Ascending aorta (tissue), 2 donors: ENCODE measurements around the gene NINL. TPM values are rescaled to one million over a fixed set of nuclear protein-coding genes. Genes with fewer than 3 reads are reported as not detected.
"Not testable (repeated sequence)": the region's sequence is repeated elsewhere in the genome, so short reads cannot be mapped to it uniquely, and the experiment has no call there.

Experiments
- DNase-seq, 2 donors: peaks; one replicate each; pipeline ENCODE4 v3.0.0-alpha.2; 2019; ENCODE audit warnings: low spot score in 2 of 2
- H3K27ac ChIP-seq, 2 donors: fragments of 200-600 bp; sonication (generic); one replicate each; pipeline ENCODE4 v1.5.1; 2016 to 2017; ENCODE audit warnings: mild to moderate bottlenecking in 1 of 2
- H3K27me3 ChIP-seq: fragments of 200-600 bp; sonication (generic); one replicate; pipeline ENCODE4 v1.5.1; 2017
- H3K36me3 ChIP-seq, 2 donors: fragments of 200-600 bp; sonication (generic); one replicate each; pipeline ENCODE4 v1.5.1; 2016
- H3K4me1 ChIP-seq, 2 donors: fragments of 200-600 bp; sonication (generic); one replicate each; pipeline ENCODE4 v1.5.1; 2016 to 2017; ENCODE audit warnings: mild to moderate bottlenecking in 1 of 2
- H3K4me3 ChIP-seq, 2 donors: fragments of 200-600 bp; sonication (generic); one replicate each; pipeline ENCODE4 v1.5.1; 2016 to 2017; ENCODE audit warnings: mild to moderate bottlenecking in 1 of 2
- H3K9me3 ChIP-seq, 2 donors: fragments of 200-600 bp; sonication (generic); one replicate each; pipeline ENCODE4 v1.5.1; 2016
- CTCF ChIP-seq, 3 experiments: fragments of 200-600 bp in 2 of 3; fragments of 450-650 bp in 1 of 3; sonication (generic) in 2 of 3; IDR thresholded peaks; one replicate each; pipeline ENCODE4 v1.5.1; 2016 to 2019; ENCODE audit warnings: antibody characterized with exemption in 3 of 3, mild to moderate bottlenecking in 1 of 3, moderate library complexity in 1 of 3
- intact Hi-C: fragments of 100-400 bp; cut with DNase I; formaldehyde crosslinking; loops from one replicate; pipeline ENCODE4 v1.15.1; 2023
- total RNA-seq: library from RNA; depleted of rRNA; stranded (reverse); fragments of >200 nt; gene quantifications from one replicate; pipeline ENCODE4 v1.1.0, GENCODE V29; 2016

Gene NINL
- total RNA-seq, 1 donor from 2014 or later: 18.0 TPM

- Histone ChIP-seq H3K4me1 (peaks cover 4 to 10% of the 10 kb centered on the region in 2 donors), H3K4me3 (no peak overlapping the region), H3K36me3 (peaks cover 51 to 70% of the 10 kb centered on the region in 2 donors), H3K9me3 (no peaks in the 10 kb centered on the region), H3K27ac (peak overlapping the region; percentile 63 to 70), H3K27me3 (no peaks in the 10 kb centered on the region)
- intact Hi-C loops: loop anchor here (1.0 to 2.0 kb wide), 3 partner anchors 17 to 115 kb away; no protein-coding TSS in a partner anchor
- no peak for TF ChIP-seq CTCF (IDR thresholded peaks at IDR 0.05)
- DNase-seq: no peak
Observed at GRCh38 chr20:25508083-25508770, 77.1 kb downstream of the NINL start.

DNA sequence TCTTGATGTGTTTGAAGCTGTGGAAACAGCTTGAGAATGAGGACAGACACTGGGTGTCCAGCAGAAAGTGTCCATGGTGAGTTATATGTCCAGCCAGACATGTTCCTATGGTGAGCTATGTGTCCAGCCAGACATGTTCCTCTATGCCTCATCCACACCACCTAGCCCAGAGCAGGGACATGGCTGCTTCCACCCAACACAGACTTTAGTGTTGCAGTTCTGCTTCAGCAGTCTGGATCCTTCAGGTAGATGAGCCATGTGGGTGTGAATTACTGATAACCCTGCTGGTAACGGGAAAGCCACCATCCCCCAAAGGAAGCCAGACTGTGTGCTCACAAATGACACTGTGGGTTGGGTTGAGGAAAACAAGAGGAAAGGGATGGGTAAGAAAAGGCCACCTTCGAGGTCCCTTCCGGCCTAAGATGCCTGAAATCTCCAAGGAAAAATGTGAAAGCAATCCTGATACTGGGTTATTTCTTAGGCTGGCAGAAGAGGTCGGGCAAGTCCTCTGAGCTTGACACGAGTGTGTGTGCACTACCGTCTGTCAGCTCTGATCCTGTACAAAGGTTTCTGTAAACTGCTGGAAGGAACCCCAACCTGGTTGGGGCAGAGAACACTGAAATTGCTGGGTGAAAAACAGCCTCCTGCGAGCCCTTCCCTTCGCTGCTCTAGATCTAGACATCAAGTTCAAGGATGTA is 77.8 kb downstream of the NINL start:
- H3K27me3 ChIP-seq: no peaks in the 10 kb centered on the region
- intact Hi-C loops: loop anchor here (1.0 to 2.0 kb wide), 3 partner anchors 17 to 116 kb away; no protein-coding TSS in a partner anchor
- no peak overlapping the region for H3K4me3 ChIP-seq
- peak in 1 of 3 experiments; percentile 39 for TF ChIP-seq CTCF (IDR thresholded peaks at IDR 0.05)
- H3K36me3 ChIP-seq: peaks cover 56 to 71% of the 10 kb centered on the region in 2 donors
- DNase-seq: no peak
- peaks cover 4 to 10% of the 10 kb centered on the region in 2 donors for H3K4me1 ChIP-seq
- H3K9me3 ChIP-seq: no peaks in the 10 kb centered on the region
- H3K27ac ChIP-seq: peak overlapping the region; percentile 63 to 70

DNA sequence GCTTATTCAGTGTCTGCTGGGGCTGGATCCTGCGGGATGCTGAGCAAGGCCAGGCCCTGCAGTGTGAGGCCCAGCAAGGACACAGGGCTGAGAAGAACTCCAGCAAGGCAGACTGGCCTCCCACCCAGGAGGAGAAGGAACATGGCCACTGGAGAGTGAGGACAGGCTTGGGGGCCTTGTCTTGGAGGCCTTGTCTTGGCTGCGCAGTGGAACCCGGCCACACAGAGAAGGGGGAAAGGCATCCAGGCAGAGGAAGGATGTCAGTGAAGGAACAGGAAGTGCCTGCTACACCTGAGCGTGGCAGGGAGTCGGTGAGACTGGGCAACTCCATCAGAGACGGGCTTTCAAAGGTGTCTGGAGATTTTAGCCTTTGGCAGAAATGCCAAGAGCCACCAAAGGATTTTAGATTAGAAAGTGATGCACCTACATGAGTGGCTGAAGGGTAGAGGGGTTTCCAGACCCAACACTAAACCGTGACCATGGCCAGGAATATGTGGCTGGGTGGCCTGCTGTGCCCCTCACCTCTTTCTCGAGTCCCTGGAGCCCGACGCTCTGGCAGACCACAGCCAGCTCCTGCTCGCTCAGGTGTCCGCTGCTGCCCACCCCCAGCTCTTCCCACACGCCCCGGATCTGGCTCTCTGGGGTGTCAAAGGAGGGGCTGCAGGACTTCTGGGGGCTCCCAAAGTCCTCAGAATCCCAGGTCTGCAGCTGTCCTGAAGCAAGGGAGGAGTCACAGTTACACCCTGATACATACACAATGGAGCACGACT is 80.8 kb downstream of the NINL start:
- no peak for TF ChIP-seq CTCF (IDR thresholded peaks at IDR 0.05)
- no peaks in the 10 kb centered on the region for H3K9me3 ChIP-seq
- H3K36me3 ChIP-seq: peaks cover 41 to 56% of the 10 kb centered on the region in 2 donors
- DNase-seq: no peak
- H3K4me3 ChIP-seq: no peak overlapping the region
- H3K27ac ChIP-seq: no peak overlapping the region
- intact Hi-C loops: no loop called here
- no peaks in the 10 kb centered on the region for H3K27me3 ChIP-seq
- H3K4me1 ChIP-seq: peaks cover 4 to 10% of the 10 kb centered on the region in 2 donors

GRCh38 chr20:25503936-25504335 is 81.4 kb downstream of the NINL start:
- no peaks in the 10 kb centered on the region for H3K9me3 ChIP-seq
- peaks cover 4 to 10% of the 10 kb centered on the region in 2 donors for H3K4me1 ChIP-seq
- no peak for TF ChIP-seq CTCF (IDR thresholded peaks at IDR 0.05)
- no peak overlapping the region for H3K4me3 ChIP-seq
- intact Hi-C loops: no loop called here
- peaks cover 35 to 50% of the 10 kb centered on the region in 2 donors for H3K36me3 ChIP-seq
- no peaks in the 10 kb centered on the region for H3K27me3 ChIP-seq
- DNase-seq: no peak
- H3K27ac ChIP-seq: no peak overlapping the region

DNA sequence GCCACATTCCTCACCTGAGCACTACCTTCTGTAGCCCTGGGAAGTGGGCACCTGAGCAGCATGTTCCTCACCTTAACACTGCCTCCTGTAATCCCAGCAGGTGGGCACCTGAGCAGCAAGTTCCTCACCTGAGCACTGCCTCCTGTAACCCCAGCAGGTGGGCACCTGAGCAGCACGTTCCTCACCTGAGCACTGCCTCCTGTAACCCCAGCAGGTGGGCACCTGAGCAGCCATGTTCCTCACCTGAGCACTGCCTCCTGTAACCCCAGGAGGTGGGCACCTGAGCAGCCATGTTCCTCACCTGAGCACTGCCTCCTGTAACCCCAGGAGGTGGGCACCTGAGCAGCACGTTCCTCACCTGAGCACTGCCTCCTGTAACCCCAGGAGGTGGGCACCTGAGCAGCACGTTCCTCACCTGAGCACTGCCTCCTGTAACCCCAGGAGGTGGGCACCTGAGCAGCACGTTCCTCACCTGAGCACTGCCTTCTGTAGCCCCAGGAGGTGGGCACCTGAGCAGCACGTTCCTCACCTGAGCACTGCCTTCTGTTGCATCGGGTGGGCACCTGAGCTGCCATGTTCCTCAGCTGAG is 82.2 kb downstream of the NINL start:
- intact Hi-C loops: not testable (repeated sequence)

More for the DNA sequence above, 82.2 kb downstream of the NINL start:
- H3K4me3 ChIP-seq, DNase-seq, H3K27me3 ChIP-seq, H3K9me3 ChIP-seq, H3K27ac ChIP-seq, H3K4me1 ChIP-seq: not testable (repeated sequence)
- peaks cover 35 to 53% of the 10 kb centered on the region in 2 donors for H3K36me3 ChIP-seq
